ENCODE measurements around the gene PRR35. TPM values are rescaled to one million over a fixed set of nuclear protein-coding genes. Genes with fewer than 3 reads are reported as not detected.

Gene PRR35
- total RNA-seq: not detected in 2 replicates

DNA sequence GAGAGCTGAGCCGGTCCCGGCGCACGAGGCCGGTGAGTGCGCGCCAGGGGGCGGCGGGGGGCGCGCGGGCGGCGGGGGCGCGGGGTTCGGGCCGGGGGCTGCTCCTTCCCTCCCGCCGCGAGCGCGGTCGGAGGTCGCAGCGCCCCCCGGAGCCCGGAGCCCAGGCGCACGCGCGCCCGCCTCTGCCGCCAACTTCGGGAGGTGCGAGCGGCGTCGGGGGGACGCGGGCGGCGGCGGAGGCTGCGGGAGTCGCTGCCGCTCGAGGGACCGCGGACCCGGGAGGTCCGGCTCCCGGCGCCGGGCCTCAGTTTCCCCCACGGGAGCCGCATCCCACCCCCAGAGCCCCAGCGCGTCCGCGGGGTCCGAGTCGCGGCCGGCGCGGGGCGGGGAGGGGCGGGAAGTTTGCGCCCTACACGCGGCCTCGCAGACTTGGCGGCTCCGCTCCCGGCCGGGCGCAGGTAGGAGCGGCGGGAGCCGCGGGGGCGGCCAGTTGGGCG lies at the start of gene PRR35:
TSS of gene PRR35 (plus strand) at position 191 of the 497 bp plus-strand sequence. CDS start 2,901 bp downstream, outside the sequence.
- intact Hi-C loops (cut with micrococcal nuclease): no loop called here
- DNase-seq (ENCODE audit: low spot score): no peak
- peaks cover 10% of the 10 kb centered on the region for H3K27me3 Mint-ChIP-seq (ENCODE audit: insufficient read depth)
- H3K36me3 Mint-ChIP-seq (ENCODE audit: low read depth): no peaks in the 10 kb centered on the region
- H3K27ac Mint-ChIP-seq: no peak within 1 kb of the TSS
- H3K9me3 Mint-ChIP-seq: no peaks in the 10 kb centered on the region
- H3K4me3 Mint-ChIP-seq: no peak within 1 kb of the TSS
- H3K4me1 Mint-ChIP-seq (ENCODE audit: low read depth): no peaks in the 10 kb centered on the region

DNA sequence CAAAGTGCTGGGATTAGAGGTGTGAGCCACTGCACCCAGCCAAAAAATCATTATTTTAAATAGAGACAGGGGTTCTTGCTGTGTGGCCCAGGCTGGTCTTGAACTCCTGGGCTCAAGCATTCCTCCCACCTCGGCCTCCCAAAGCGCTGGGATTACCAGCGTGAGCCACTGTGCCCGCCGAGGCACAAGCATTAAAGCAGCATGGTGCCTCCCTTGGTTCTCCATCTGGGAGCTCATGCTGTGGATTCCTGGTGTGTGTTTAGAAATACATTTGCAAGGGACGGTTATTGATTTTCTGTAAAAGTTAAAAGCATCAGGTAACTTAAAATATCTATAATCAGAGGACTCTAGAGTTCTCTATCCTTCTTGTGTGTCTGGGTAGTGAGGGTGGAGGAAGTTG lies 47.4 kb upstream of the PRR35 start:
- no peaks in the 10 kb centered on the region for H3K4me1 Mint-ChIP-seq (ENCODE audit: low read depth)
- intact Hi-C loops (cut with micrococcal nuclease): no loop called here
- no peaks in the 10 kb centered on the region for H3K27me3 Mint-ChIP-seq (ENCODE audit: insufficient read depth)
- no peaks in the 10 kb centered on the region for H3K9me3 Mint-ChIP-seq
- H3K27ac Mint-ChIP-seq: no peak overlapping the region
- no peak for DNase-seq (ENCODE audit: low spot score)
- H3K4me3 Mint-ChIP-seq: no peak overlapping the region
- H3K36me3 Mint-ChIP-seq (ENCODE audit: low read depth): no peaks in the 10 kb centered on the region

DNA sequence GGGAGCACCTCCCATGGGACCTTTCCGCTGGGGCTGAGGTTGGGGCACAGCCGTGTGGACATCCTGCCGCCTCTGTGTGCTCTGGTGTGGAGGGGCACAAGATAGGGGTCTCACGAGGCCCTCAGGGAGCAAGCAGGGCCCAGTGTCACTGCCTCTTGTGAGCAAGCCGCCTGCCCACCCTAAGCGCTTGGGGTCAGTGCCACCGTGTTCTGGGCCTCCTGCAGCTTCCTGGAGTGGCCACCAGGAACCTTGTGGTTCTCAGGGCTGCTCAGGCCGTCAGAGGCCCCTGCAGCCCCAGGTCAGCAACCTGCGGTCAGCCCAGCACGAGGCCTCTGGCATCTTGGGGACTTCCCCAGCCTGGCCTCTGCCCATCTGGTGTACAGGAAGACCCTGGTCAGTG lies 46.2 kb upstream of the PRR35 start:
- no peaks in the 10 kb centered on the region for H3K36me3 Mint-ChIP-seq (ENCODE audit: low read depth)
- no peaks in the 10 kb centered on the region for H3K27me3 Mint-ChIP-seq (ENCODE audit: insufficient read depth)
- H3K4me1 Mint-ChIP-seq (ENCODE audit: low read depth): no peaks in the 10 kb centered on the region
- H3K4me3 Mint-ChIP-seq: no peak overlapping the region
- H3K9me3 Mint-ChIP-seq: no peaks in the 10 kb centered on the region
- DNase-seq (ENCODE audit: low spot score): no peak
- H3K27ac Mint-ChIP-seq: no peak overlapping the region
- intact Hi-C loops (cut with micrococcal nuclease): no loop called here

DNA sequence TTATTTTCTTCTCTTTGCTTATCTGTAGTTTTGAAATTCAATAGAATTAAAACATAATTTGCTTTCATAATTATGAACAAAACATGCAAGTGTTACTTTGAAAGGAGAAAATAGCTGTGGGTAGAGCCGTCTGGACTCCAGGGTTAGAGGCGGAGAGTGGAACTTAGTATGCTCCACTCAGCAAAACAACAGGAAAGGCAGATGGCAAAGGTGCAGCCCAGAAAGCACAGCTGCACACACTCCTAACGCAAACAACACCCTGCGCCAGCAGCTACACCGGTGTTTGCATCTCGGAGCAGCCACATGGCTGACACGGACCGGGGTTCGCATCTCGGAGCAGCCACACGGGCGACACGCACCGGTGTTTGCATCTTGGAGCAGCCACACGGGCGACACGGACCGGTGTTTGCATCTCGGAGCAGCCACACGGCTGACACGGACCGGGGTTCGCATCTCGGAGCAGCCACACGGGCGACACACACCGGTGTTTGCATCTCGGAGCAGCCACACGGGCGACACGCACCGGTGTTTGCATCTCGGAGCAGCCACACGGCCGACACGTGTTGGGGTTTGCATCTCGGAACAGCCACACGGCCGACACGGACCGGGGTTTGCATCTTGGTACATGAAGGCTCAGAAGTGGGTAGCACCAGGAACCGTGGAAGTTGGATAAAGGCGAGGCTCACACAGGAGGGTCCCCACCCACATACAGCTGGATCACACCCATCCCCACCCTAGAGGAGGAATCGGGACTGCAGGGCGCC lies 44.8 kb upstream of the PRR35 start:
- DNase-seq (ENCODE audit: low spot score): no peak
- no peaks in the 10 kb centered on the region for H3K27me3 Mint-ChIP-seq (ENCODE audit: insufficient read depth)
- no peak overlapping the region for H3K4me3 Mint-ChIP-seq
- no peaks in the 10 kb centered on the region for H3K36me3 Mint-ChIP-seq (ENCODE audit: low read depth)
- no peaks in the 10 kb centered on the region for H3K9me3 Mint-ChIP-seq
- no peak overlapping the region for H3K27ac Mint-ChIP-seq
- no peaks in the 10 kb centered on the region for H3K4me1 Mint-ChIP-seq (ENCODE audit: low read depth)
- intact Hi-C loops (cut with micrococcal nuclease): no loop called here

DNA sequence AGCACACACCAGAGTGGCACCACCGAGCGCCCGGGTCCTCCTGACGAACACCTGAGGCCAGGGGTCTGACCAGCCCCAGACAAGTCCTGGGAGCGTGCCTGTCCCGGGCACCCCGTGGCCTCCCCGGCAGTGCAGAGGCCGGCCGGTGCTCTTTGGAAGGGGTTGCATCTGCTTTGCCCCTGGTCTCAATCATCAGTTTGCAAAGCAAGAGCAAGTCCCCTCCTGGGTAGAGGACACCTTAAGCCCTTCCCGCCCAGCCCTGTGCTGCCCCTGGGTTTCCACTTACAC lies 44.3 kb upstream of the PRR35 start:
- intact Hi-C loops (cut with micrococcal nuclease): no loop called here

DNA sequence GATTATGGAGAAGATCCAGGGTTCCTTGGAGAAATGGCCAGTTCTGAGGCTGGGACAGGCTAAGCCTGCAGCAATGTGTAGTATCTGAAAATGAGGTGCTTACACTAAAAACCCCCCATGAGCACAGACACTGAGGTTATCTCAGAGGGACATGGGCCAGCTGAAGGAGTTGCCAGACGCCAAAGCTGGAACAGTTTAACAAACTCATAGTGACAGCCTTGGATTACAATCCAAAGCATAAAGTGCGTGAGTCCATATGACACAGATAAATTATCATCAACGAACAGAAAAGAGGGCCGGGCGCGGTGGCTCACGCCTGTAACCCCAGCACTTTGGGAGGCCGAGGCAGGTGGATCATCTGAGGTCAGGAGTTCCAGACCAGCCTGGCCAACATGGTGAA lies 43.9 kb upstream of the PRR35 start:
- Mint-ChIP-seq H3K27ac (no peak overlapping the region), H3K4me3 (no peak overlapping the region)
- intact Hi-C loops (cut with micrococcal nuclease): no loop called here

More for the DNA sequence above, 44.3 kb upstream of the PRR35 start:
- H3K4me3 Mint-ChIP-seq: no peak overlapping the region
- no peaks in the 10 kb centered on the region for H3K4me1 Mint-ChIP-seq (ENCODE audit: low read depth)
- H3K27ac Mint-ChIP-seq: no peak overlapping the region
- H3K36me3 Mint-ChIP-seq (ENCODE audit: low read depth): no peaks in the 10 kb centered on the region
- no peak for DNase-seq (ENCODE audit: low spot score)
- no peaks in the 10 kb centered on the region for H3K9me3 Mint-ChIP-seq
- H3K27me3 Mint-ChIP-seq (ENCODE audit: insufficient read depth): no peaks in the 10 kb centered on the region

DNA sequence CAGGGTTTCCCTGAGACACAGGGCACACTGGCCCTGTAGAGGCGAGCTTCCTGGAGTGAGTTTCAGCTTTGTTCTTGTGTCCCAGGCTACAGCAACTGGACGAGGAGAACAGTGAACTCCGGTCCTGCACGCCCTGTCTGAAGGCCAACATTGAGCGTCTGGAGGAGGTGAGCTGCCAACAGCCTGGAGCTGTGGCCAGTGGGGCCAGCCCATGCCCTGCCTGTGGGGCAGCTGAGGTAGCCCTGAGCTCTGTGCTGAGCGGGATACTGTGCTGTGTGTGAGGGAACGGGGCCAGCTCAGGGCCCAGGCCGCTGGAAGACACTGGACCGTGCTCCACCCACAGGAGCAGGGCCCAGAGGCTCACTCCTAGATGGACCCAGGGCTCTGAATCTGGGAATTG lies 41.3 kb upstream of the PRR35 start:
- Mint-ChIP-seq H3K4me3 (no peak overlapping the region), H3K4me1 (ENCODE audit: low read depth) (no peaks in the 10 kb centered on the region), H3K9me3 (no peaks in the 10 kb centered on the region), H3K27me3 (ENCODE audit: insufficient read depth) (no peaks in the 10 kb centered on the region), H3K36me3 (ENCODE audit: low read depth) (peaks cover 2% of the 10 kb centered on the region), H3K27ac (no peak overlapping the region)
- intact Hi-C loops (cut with micrococcal nuclease): no loop called here
- DNase-seq (ENCODE audit: low spot score): no peak

More for the DNA sequence above, 43.9 kb upstream of the PRR35 start:
- H3K4me1 Mint-ChIP-seq (ENCODE audit: low read depth): no peaks in the 10 kb centered on the region
- no peaks in the 10 kb centered on the region for H3K36me3 Mint-ChIP-seq (ENCODE audit: low read depth)
- DNase-seq (ENCODE audit: low spot score): no peak
- no peaks in the 10 kb centered on the region for H3K27me3 Mint-ChIP-seq (ENCODE audit: insufficient read depth)
- no peaks in the 10 kb centered on the region for H3K9me3 Mint-ChIP-seq

DNA sequence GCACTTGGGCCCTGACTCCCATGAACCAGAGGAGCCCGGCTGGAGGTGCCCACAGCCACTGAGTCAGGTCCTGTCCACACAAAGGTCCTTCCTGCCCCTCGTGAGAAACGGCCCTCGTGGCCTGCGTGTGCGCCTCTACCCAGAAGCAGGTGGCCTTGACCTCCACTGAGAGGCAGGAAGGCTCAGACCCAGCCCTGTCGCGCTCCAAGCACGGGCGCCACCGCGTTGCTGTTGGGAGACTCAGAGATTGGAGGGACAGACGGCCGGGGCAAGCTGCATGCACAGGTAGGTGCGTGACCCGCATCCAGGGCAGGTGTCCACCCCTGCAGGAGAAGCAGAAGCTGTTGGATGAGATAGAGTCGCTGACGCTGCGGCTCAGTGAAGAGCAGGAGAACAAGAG lies 40.8 kb upstream of the PRR35 start:
- intact Hi-C loops (cut with micrococcal nuclease): no loop called here
- Mint-ChIP-seq H3K27me3 (ENCODE audit: insufficient read depth) (no peaks in the 10 kb centered on the region), H3K27ac (no peak overlapping the region), H3K4me1 (ENCODE audit: low read depth) (no peaks in the 10 kb centered on the region), H3K36me3 (ENCODE audit: low read depth) (peaks cover 2% of the 10 kb centered on the region), H3K4me3 (no peak overlapping the region), H3K9me3 (no peaks in the 10 kb centered on the region)
- no peak for DNase-seq (ENCODE audit: low spot score)

DNA sequence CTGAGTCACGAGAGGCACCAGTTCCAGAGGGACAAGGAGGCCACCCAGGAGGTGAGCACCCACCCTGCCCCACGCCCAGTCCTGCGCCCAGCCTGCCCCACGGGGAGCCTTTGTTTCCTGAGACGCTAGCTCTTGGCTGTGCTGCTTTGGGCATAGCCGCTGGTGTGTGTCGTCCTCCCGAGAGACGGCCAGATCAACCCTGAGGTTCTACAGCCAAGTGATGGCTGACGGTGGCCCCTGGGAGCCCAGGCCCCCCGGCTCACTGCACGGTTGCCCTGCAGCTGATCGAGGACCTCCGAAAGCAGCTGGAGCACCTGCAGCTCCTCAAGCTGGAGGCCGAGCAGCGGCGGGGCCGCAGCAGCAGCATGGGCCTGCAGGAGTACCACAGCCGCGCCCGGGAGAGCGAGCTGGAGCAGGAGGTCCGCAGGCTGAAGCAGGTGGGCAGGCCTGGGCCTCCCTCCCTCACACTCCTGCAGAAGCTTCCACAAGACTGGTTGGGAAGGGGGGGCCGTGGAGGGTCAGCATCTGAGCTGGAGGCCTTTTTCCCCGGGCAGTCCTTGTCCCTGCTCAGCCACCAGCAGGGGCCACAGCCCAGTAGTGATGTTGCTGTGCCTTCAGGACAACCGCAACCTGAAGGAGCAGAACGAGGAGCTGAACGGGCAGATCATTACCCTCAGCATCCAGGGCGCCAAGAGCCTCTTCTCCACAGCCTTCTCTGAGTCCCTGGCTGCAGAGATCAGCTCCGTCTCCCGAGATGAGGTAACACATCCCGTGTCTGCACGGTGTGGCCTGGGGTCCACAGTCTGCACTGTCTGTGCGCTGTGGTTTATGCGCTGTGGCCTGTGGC lies 40.1 kb upstream of the PRR35 start:
- Mint-ChIP-seq H3K4me1 (ENCODE audit: low read depth) (peaks cover under 1% of the 10 kb centered on the region), H3K4me3 (no peak overlapping the region), H3K36me3 (ENCODE audit: low read depth) (peaks cover 2% of the 10 kb centered on the region), H3K9me3 (no peaks in the 10 kb centered on the region), H3K27ac (no peak overlapping the region), H3K27me3 (ENCODE audit: insufficient read depth) (no peaks in the 10 kb centered on the region)
- intact Hi-C loops (cut with micrococcal nuclease): no loop called here
- no peak for DNase-seq (ENCODE audit: low spot score)

DNA sequence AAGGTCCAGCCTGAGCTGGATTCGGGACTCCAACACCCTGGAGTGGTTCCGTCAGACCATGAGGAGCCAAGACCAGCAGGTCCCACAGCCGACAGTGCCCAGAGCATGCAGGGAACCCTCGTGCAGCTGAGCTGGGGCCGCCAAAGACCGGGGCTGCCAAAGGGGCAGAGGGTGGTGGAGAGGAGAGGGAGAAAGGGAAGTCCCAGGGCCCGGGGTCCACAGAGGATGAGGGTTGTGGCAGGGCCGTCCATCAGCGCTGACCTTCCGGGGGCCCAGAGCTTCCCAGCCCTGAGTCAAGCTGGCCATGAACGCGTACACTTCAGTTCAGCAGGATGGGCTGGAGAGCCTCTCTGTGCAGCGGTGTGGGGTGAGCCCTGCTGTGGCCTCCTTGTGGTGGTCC lies 39.3 kb upstream of the PRR35 start:
- Mint-ChIP-seq H3K36me3 (ENCODE audit: low read depth) (peaks cover 8% of the 10 kb centered on the region), H3K4me1 (ENCODE audit: low read depth) (peaks cover 8% of the 10 kb centered on the region), H3K27me3 (ENCODE audit: insufficient read depth) (no peaks in the 10 kb centered on the region), H3K27ac (no peak overlapping the region), H3K9me3 (no peaks in the 10 kb centered on the region), H3K4me3 (no peak overlapping the region)
- DNase-seq (ENCODE audit: low spot score): no peak
- intact Hi-C loops (cut with micrococcal nuclease): no loop called here

DNA sequence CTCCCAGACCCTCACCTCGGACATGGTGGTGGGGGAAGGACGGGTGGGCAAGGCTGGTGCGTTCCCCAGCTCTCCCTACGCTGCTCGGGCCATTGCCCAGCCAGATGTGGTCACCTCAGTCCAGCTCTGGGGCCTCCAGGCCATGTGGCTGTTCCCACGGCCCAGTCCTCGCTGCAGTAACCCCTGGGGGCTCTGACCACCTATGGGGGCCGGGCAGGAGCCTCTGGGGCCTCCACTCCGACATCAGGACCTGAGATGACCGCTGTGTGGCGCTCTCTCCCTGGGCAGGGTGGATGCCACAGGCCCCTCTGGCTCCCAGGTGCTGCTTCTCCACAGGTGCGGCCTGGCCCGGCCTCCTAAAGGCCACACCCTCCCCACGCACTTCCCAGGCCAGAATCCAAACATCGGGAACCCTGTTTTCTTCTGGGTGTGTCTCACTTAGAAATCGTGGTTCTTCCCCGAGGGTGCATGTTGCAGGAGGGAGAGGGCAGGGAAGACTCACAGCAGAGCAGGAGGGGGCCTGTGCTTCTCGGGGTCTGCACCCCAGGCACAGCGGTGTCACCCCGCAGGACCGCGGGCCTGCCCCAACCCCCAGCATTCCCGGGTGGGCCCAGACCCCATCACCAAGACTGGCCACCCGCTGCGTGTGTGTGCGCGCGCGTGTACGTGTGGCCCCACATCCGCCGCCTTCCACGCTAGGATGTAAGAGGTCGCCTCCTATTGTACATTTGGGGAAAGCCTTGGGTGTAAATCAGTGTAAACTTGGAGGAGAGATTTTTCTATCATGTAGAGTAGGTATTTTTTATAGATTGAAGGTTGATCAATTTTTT lies 38.6 kb upstream of the PRR35 start:
- intact Hi-C loops (cut with micrococcal nuclease): no loop called here
- peaks cover 8% of the 10 kb centered on the region for H3K36me3 Mint-ChIP-seq (ENCODE audit: low read depth)
- H3K9me3 Mint-ChIP-seq: no peaks in the 10 kb centered on the region
- H3K27me3 Mint-ChIP-seq (ENCODE audit: insufficient read depth): no peaks in the 10 kb centered on the region
- no peak for DNase-seq (ENCODE audit: low spot score)
- no peak overlapping the region for H3K27ac Mint-ChIP-seq
- H3K4me3 Mint-ChIP-seq: no peak overlapping the region
- peaks cover 9% of the 10 kb centered on the region for H3K4me1 Mint-ChIP-seq (ENCODE audit: low read depth)

DNA sequence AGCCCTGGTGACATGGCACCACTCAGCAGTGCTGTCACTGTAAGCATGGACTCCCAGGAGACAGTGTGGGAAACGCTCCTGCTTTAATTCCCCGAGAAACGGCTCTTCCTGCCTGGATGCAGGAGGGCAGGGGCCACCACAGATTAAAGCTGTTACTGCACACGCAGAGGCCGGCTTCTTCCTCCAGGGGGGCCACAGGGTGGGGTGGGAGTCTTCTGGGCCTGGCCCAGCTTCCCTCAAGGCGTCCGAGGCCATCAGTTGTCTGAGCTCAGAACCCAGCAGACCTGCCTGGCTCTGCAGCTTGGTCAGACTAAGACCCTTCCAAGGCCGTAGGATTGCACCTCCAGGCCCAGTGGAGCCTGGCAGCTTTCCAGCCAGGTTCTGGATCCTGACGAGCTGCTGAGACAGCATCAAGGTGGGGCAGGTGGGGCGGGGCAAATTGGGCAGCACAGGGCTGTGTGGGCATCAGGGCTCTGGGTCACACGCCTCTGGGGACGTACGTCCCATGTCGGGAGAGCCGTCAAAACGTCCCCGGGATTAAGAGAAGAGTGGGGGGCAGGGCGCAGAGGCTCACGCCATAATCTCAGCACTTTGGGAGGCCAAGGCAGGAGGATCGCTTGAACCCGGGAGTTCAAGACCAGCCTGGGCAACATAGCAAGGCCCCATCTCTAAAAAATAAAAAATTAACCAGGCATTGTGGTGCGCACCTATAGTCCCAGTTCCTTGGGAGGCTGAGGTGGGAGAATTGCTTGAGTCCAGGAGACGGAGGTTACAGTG lies 37.7 kb upstream of the PRR35 start:
- Mint-ChIP-seq H3K36me3 (ENCODE audit: low read depth) (peaks cover 8% of the 10 kb centered on the region), H3K4me1 (ENCODE audit: low read depth) (peaks cover 9% of the 10 kb centered on the region), H3K9me3 (no peaks in the 10 kb centered on the region), H3K4me3 (no peak overlapping the region), H3K27ac (no peak overlapping the region), H3K27me3 (ENCODE audit: insufficient read depth) (no peaks in the 10 kb centered on the region)
- no peak for DNase-seq (ENCODE audit: low spot score)
- intact Hi-C loops (cut with micrococcal nuclease): no loop called here
